AG04449 (cell line): ENCODE data around the gene NIFK.

Experiments
- CTCF ChIA-PET: fragments of 350-600 bp; formaldehyde crosslinking; extraction: SDS; loops from one replicate; lab custom pipeline; 2021; ENCODE audit warnings: antibody characterized with exemption; lab: Yijun Ruan, JAX
- POLR2A ChIA-PET: fragments of 400-600, 350-600 bp; formaldehyde crosslinking; extraction: SDS; loops from one replicate; lab custom pipeline; 2020; ENCODE audit warnings: antibody characterized with exemption, inconsistent platforms; lab: Yijun Ruan, JAX
- DNase-seq: peaks from one replicate; pipeline ENCODE4 v3.0.0-alpha.2; 2010; ENCODE audit warnings: low read depth, low spot score
- H3K4me3 ChIP-seq: 2 replicates; pipeline ENCODE4 v1.5.1; 2011; ENCODE audit warnings: low read depth, mild to moderate bottlenecking, control low read depth, low read length
- TF ChIP-seq, protein P1 (sequence below): IDR thresholded peaks from one replicate; pipeline ENCODE4 v1.5.1; 2011; ENCODE audit warnings: mild to moderate bottlenecking, moderate library complexity, low read length, control low read depth, inconsistent platforms; ENCODE audit not compliant: insufficient read depth; ENCODE audit errors: missing control alignments

Gene NIFK

GRCh38 chr2:121686218-121686617, 50.5 kb downstream of the NIFK start:
- DNase-seq: no peak
- ChIA-PET POLR2A (no interaction called here), CTCF (no interaction called here)
- no peak overlapping the region for H3K4me3 ChIP-seq
- TF ChIP-seq, protein P1, sequence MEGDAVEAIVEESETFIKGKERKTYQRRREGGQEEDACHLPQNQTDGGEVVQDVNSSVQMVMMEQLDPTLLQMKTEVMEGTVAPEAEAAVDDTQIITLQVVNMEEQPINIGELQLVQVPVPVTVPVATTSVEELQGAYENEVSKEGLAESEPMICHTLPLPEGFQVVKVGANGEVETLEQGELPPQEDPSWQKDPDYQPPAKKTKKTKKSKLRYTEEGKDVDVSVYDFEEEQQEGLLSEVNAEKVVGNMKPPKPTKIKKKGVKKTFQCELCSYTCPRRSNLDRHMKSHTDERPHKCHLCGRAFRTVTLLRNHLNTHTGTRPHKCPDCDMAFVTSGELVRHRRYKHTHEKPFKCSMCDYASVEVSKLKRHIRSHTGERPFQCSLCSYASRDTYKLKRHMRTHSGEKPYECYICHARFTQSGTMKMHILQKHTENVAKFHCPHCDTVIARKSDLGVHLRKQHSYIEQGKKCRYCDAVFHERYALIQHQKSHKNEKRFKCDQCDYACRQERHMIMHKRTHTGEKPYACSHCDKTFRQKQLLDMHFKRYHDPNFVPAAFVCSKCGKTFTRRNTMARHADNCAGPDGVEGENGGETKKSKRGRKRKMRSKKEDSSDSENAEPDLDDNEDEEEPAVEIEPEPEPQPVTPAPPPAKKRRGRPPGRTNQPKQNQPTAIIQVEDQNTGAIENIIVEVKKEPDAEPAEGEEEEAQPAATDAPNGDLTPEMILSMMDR: no peak

DNA sequence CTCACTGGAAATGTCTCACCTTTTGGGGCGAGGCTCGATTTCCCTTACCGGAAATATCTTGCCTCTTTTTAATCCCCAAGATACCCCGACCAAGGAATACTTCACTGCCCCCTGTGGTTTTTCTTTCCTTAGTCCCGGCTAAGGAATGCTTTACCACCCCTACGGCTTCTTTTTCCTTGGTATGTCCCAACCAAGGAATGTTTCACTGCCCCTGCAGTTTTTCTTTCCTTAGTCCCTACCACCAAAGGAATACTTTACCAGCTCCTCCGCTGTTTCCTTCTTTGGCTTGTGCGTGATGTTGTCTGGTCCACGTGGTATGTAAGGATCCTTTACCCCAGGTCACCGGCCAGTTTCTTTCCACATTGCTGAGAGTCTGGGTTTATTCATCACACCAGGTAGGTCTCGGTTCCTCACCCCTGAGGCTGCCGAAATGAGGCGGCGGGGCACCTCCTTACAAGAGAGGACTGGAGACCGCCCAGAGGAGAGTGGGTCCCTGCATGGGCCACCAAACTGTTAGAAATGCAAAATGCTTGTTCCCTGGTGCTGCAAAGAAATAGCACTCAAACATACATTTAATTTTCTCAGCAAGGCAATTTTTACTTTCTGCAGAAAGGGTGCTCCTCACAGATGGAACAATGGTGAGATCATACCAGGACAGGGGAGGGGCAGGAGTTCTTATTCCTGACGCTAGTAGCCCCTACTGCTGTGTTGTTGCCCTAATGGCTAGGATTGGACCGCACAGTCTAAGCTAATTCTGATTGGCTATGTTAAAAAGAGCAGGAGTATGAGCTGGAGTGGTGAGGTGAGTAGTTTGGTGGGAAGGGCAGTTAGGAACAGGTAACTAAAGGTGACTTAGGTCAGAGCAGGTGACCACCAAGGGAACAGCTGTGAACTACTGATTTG, 54.0 kb downstream of the NIFK start:
- DNase-seq: no peak
- no peak overlapping the region for H3K4me3 ChIP-seq
- ChIA-PET CTCF (interaction anchor here (0.7 to 0.9 kb wide), 2 partner anchors 17 to 151 kb away, joined by 3 read pairs; no protein-coding TSS in a partner anchor), POLR2A (no interaction called here)
- TF ChIP-seq, protein P1: no peak

- H3K4me3 ChIP-seq: no peak overlapping the region
- DNase-seq: no peak
- CTCF ChIA-PET: interaction anchor here (1.1 to 1.5 kb wide), 4 partner anchors 12 to 275 kb away, joined by 3 to 5 read pairs (median 4); no protein-coding TSS in a partner anchor
- TF ChIP-seq, protein P1: no peak
- POLR2A ChIA-PET: no interaction called here
Observed at GRCh38 chr2:121677855-121678254, 58.8 kb downstream of the NIFK start.
